C4-2B (cell line): ENCODE data around the gene NLRC3.

Experiments
- ZFX ChIP-seq: fragments of 450-650 bp; IDR thresholded peaks from 2 replicates; pipeline ENCODE4 v1.6.1; 2017
- TF ChIP-seq, protein P1 (sequence below): fragments of 450-650 bp; conservative IDR thresholded peaks from 2 replicates; pipeline ENCODE4 v1.5.1; 2017; ENCODE audit warnings: mild to moderate bottlenecking

- TF ChIP-seq, protein P1, sequence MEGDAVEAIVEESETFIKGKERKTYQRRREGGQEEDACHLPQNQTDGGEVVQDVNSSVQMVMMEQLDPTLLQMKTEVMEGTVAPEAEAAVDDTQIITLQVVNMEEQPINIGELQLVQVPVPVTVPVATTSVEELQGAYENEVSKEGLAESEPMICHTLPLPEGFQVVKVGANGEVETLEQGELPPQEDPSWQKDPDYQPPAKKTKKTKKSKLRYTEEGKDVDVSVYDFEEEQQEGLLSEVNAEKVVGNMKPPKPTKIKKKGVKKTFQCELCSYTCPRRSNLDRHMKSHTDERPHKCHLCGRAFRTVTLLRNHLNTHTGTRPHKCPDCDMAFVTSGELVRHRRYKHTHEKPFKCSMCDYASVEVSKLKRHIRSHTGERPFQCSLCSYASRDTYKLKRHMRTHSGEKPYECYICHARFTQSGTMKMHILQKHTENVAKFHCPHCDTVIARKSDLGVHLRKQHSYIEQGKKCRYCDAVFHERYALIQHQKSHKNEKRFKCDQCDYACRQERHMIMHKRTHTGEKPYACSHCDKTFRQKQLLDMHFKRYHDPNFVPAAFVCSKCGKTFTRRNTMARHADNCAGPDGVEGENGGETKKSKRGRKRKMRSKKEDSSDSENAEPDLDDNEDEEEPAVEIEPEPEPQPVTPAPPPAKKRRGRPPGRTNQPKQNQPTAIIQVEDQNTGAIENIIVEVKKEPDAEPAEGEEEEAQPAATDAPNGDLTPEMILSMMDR, result no peak
- no peak for TF ChIP-seq ZFX
These were observed 10.4 kb upstream of the NLRC3 start for GRCh38 chr16:3587547-3588110.
